GM06990 (cell line): ENCODE results near the gene IGSF23.
"Not testable (repeated sequence)": the region's sequence is repeated elsewhere in the genome, so short reads cannot be mapped to it uniquely, and the experiment has no call there.

Experiments used
- DNase-seq: peaks from one replicate; pipeline ENCODE4 v3.0.0-alpha.2; 2011; ENCODE audit not compliant: insufficient read length; ENCODE audit errors: extremely low read depth
- H3K27me3 ChIP-seq: replicated peaks from 2 replicates; pipeline ENCODE4 v1.6.0; 2011; ENCODE audit warnings: low read length; ENCODE audit not compliant: control insufficient read depth, insufficient read depth
- H3K36me3 ChIP-seq: 2 replicates; pipeline ENCODE4 v1.5.1; 2011; ENCODE audit warnings: low read length; ENCODE audit not compliant: control insufficient read depth, insufficient read depth
- H3K4me3 ChIP-seq: replicated peaks from 2 replicates; pipeline ENCODE4 v1.5.1; 2011; ENCODE audit warnings: low read depth, mild to moderate bottlenecking, control low read depth, low read length
- TF ChIP-seq, protein P1 (sequence below): IDR thresholded peaks from 2 replicates; pipeline ENCODE4 v1.5.1; 2011; ENCODE audit warnings: low read length, control low read depth, mild to moderate bottlenecking, inconsistent platforms; ENCODE audit not compliant: insufficient read depth, poor library complexity, severe bottlenecking

IGSF23 gene

DNA sequence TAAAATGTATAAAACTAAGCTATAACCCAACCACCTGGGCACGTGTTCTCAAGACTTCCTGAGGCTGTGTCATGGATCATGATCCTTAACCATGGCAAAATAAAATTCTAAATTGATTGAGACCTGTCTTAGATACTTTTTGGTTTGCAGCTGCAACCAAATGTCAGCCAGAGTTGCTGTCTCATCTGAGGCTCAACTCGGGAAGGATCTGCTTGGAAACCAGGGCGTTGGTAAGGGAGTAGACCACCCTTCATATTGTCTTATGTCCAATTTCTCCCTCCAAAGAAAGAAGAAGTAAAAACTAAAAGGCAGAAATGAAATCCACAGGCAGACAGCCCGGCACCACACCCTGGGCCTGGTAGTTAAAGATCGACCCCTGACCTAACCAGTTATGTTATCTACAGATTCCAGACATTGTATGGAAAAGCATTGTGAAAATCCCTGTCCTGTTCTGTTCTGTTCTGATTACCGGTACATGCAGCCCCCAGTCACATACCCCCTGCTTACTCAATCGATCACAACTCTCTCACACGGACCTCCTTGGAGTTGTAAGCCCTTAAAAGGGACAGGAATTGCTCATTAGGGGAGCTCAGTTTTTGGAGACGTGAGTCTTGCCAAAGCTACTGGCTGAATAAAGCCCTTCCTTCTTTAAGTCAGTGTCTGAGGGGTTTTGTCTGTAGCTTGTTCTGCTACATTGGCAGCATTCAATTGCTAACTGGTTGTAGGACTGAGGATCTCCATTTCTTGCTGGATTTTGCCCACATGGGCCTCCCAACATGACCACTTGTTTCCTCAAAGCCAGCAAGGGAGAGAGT, 22.9 kb upstream of the IGSF23 start:
- H3K36me3 ChIP-seq, result no peaks in the 10 kb centered on the region
- no peaks in the 10 kb centered on the region for H3K27me3 ChIP-seq
- no peak for DNase-seq
- H3K4me3 ChIP-seq, result no peak overlapping the region
- TF ChIP-seq, protein P1, sequence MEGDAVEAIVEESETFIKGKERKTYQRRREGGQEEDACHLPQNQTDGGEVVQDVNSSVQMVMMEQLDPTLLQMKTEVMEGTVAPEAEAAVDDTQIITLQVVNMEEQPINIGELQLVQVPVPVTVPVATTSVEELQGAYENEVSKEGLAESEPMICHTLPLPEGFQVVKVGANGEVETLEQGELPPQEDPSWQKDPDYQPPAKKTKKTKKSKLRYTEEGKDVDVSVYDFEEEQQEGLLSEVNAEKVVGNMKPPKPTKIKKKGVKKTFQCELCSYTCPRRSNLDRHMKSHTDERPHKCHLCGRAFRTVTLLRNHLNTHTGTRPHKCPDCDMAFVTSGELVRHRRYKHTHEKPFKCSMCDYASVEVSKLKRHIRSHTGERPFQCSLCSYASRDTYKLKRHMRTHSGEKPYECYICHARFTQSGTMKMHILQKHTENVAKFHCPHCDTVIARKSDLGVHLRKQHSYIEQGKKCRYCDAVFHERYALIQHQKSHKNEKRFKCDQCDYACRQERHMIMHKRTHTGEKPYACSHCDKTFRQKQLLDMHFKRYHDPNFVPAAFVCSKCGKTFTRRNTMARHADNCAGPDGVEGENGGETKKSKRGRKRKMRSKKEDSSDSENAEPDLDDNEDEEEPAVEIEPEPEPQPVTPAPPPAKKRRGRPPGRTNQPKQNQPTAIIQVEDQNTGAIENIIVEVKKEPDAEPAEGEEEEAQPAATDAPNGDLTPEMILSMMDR, result no peak

DNA sequence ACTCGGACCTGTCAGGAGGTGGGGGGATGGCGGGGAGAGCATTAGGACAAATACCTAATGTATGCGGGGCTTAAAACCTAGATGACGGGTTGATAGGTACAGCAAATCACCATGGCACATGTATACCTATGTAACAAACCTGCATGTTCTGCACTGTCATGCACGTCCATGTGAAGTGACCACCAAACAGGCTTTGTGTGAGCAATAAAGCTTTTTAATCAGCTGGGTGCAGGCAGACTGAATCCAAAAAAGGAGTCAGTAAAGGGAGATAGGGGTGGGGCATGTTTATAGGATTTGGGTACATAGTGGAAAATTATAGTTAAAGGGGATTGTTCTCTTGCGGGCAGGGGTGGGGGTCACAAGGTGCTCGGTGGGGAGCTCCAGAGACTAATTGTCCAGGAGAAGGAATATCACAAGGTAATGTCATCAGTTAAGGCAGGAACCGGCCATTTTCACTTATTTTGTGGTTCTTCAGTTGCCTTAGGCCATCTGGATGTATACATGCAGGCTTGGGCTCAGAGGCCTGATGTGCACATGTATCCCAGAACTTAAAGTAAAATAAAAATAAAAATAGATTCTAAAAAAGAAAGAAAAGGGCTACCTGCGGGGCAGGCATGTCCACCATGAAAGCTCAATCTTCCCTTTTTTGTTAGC, 21.9 kb upstream of the IGSF23 start:
- not testable (repeated sequence) for H3K4me3 ChIP-seq, H3K27me3 ChIP-seq, DNase-seq, H3K36me3 ChIP-seq

DNA sequence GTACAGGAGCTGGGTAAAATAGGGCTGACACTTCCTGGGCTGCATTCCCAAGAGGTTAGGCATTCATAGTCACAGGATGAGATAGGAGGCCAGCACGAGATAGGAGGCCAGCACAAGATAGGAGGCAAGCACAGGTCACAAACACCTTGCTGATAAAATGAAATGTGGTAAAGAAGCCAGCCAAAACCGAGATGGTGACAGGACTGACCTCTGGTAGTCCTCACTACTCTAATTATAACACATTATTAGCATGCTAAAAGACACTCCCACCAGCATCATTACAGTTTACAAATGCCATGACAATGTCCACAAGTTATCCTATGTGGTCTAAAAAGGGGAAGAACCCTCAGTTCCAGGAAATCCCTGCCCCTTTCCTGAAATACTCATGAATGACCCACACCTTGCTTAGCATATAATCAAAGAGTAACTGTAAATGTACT, 20.9 kb upstream of the IGSF23 start:
- no peaks in the 10 kb centered on the region for H3K27me3 ChIP-seq
- DNase-seq, result no peak
- H3K4me3 ChIP-seq, result no peak overlapping the region
- TF ChIP-seq, protein P1, result no peak
- no peaks in the 10 kb centered on the region for H3K36me3 ChIP-seq

DNA sequence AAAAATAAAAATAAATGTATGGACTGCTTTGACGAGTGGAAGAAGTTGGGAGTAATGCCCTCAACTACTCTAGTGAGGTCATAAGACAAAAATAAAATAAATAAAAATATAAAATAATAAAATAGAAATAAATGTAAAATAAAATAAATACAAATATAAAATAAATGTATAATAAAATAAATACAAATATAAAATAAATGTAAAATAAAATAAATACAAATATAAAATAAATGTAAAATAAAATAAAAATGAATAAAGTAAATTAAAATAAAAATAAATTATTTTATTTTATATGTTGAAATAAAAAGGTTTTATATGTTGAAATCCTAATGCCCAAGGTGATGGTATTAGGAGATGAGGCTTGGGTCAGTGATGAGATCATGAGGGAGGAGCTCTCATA, 20.1 kb upstream of the IGSF23 start:
- Histone ChIP-seq H3K36me3 (no peaks in the 10 kb centered on the region), H3K27me3 (no peaks in the 10 kb centered on the region), H3K4me3 (no peak overlapping the region)
- no peak for DNase-seq
- TF ChIP-seq, protein P1, result no peak

DNA sequence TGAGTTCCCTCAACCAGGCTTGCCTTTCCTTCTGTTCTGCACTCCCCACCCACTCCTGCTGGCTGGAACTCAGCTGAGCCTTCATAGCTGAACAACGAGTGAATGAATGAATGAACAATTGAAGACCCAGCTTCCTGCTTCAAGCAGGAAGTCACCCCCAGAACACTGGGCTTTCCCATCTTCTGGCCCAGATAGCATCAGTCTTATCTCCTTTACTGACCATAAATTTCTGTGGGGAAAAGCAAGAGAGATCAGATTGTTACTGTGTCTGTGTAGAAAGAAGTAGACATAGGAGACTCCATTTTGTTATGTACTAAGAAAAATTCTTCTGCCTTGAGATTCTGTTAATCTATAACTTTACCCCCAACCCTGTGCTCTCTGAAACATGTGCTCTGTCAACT, 19.5 kb upstream of the IGSF23 start:
- H3K4me3 ChIP-seq, H3K27me3 ChIP-seq, H3K36me3 ChIP-seq, DNase-seq: not testable (repeated sequence)

DNA sequence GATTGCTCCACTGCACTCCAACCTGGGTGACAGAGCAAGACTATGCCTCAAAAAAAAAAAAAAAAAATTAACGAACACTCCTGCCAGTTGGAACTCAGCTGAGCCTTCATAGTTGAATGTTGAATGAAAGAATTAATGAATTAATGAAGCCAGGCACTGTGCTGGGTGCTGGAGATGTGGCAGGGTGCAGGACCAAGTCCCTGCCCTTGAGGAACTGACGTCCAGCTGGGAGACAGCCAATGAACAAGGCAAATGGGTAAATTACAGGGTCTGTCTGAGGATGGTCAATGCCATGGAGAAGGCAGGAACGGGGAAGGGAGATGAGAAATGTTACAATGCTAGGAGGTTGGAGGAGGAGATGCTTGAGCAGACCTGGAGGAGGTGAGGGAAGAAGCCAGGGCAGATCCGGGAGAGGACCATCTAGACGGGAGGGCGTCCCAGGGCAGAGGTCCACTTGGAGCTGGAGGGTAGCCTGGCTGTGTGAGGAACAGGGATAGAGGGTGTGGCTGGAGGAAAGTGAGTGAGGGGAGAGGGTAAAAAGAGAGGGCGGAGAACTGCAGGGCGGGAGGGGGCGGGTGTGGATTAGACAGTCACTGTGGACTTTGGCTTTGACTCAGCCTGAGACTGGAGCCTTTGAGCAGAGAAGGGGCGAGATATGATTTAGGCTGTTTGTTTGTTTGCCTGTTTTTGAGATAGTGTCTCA, 16.8 kb upstream of the IGSF23 start:
- no peak for DNase-seq
- TF ChIP-seq, protein P1, result no peak
- Histone ChIP-seq H3K36me3 (no peaks in the 10 kb centered on the region), H3K4me3 (no peak overlapping the region), H3K27me3 (no peaks in the 10 kb centered on the region)
